A549 (cell line): ENCODE data around the gene GPR171.

Experiments used
- BHLHE40 ChIP-seq: IDR thresholded peaks from 2 replicates; pipeline ENCODE4 v1.6.1; 2012; ENCODE audit warnings: low read depth, low read length, inconsistent platforms
- CEBPB ChIP-seq, 2 experiments: fragments of >200 bp in 1 of 2; sonication (Bioruptor Twin) in 1 of 2; formaldehyde crosslinking in 1 of 2; IDR thresholded peaks; 2 replicates each; pipeline ENCODE4 v1.6.1; 2012 to 2016
- CHD2 ChIP-seq: fragments of 150-350 bp; IDR thresholded peaks from 2 replicates; pipeline ENCODE4 v1.6.1; 2014; ENCODE audit warnings: low read length; ENCODE audit not compliant: partially characterized antibody
- EHF ChIP-seq: fragments of 250-450 bp; sonication (Bioruptor Pico); IDR thresholded peaks from 2 replicates; pipeline ENCODE4 v1.5.0; 2020; ENCODE audit warnings: mild to moderate bottlenecking
- EHMT2 ChIP-seq: fragments of 200-600 bp; sonication (generic); IDR thresholded peaks from 2 replicates; pipeline ENCODE4 v1.6.1; 2016; ENCODE audit warnings: antibody characterized with exemption, low read depth, mild to moderate bottlenecking, moderate library complexity
- FOSB ChIP-seq: fragments of 250-450 bp; sonication (Bioruptor Pico); IDR thresholded peaks from 2 replicates; pipeline ENCODE4 v1.5.0; 2020; ENCODE audit warnings: mild to moderate bottlenecking, moderate library complexity
- MAZ ChIP-seq: fragments of 150-350 bp; IDR thresholded peaks from 2 replicates; pipeline ENCODE4 v1.6.1; 2014; ENCODE audit warnings: antibody characterized with exemption, low read depth, low read length, borderline replicate concordance
- POLR2A ChIP-seq: IDR thresholded peaks from 2 replicates; pipeline ENCODE4 v1.6.1; 2012; ENCODE audit warnings: mild to moderate bottlenecking, low read length
- RFX5 ChIP-seq: fragments of 450-650 bp; IDR thresholded peaks from 2 replicates; pipeline ENCODE4 v1.7.1; 2014; ENCODE audit warnings: antibody characterized with exemption, mild to moderate bottlenecking, moderate library complexity
- SMC3 ChIP-seq: fragments of >200 bp; sonication (Bioruptor Twin); formaldehyde crosslinking; IDR thresholded peaks from 3 replicates; pipeline ENCODE4 v1.6.1; 2018; ENCODE audit warnings: inconsistent platforms
- TFCP2L1 ChIP-seq: fragments of 250-450 bp; sonication (Bioruptor Pico); IDR thresholded peaks from 2 replicates; pipeline ENCODE4 v1.5.0; 2021; ENCODE audit warnings: mild to moderate bottlenecking
- TF ChIP-seq, protein P1 (sequence below): fragments of >200 bp; sonication (Bioruptor Twin); formaldehyde crosslinking; IDR thresholded peaks from 3 replicates; pipeline ENCODE4 v1.5.1; 2016
- TF ChIP-seq, protein P2 (sequence below): fragments of 200-600 bp; sonication (generic); IDR thresholded peaks from 2 replicates; pipeline ENCODE4 v1.6.1; 2016; ENCODE audit warnings: antibody characterized with exemption, mild to moderate bottlenecking, moderate library complexity
- TF ChIP-seq, protein P3 (sequence below): fragments of 250-450 bp; sonication (Bioruptor Pico); IDR thresholded peaks from 2 replicates; pipeline ENCODE4 v1.5.0; 2021; ENCODE audit warnings: mild to moderate bottlenecking, moderate library complexity, borderline replicate concordance

DNA sequence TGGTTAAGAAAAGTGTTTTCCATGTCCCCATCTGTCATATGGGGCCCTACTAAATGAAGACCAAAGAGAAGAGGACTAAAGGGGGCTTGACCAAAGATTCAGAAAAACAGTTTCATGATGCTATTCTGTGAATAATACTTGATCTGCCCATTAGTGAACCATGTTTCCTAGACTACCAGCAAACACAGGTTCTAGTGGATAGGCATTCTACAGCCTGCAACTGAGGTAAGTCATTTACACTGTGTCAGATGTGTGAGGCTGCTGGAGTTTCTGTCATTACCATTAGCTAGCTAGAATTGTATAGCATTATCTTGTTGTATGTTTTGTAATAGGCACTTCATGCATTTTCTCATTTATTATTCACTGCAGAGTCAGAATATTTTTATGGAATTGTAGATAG, 6.6 kb downstream of the GPR171 start:
- TF ChIP-seq, protein P1, sequence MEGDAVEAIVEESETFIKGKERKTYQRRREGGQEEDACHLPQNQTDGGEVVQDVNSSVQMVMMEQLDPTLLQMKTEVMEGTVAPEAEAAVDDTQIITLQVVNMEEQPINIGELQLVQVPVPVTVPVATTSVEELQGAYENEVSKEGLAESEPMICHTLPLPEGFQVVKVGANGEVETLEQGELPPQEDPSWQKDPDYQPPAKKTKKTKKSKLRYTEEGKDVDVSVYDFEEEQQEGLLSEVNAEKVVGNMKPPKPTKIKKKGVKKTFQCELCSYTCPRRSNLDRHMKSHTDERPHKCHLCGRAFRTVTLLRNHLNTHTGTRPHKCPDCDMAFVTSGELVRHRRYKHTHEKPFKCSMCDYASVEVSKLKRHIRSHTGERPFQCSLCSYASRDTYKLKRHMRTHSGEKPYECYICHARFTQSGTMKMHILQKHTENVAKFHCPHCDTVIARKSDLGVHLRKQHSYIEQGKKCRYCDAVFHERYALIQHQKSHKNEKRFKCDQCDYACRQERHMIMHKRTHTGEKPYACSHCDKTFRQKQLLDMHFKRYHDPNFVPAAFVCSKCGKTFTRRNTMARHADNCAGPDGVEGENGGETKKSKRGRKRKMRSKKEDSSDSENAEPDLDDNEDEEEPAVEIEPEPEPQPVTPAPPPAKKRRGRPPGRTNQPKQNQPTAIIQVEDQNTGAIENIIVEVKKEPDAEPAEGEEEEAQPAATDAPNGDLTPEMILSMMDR: no peak
- TF ChIP-seq MAZ (no peak), EHMT2 (no peak), SMC3 (no peak), BHLHE40 (no peak), FOSB (no peak), CEBPB (IDR thresholded peaks at IDR 0.05) (no peak), POLR2A (no peak), RFX5 (no peak), TFCP2L1 (no peak), EHF (CRISPR knock-in tag) (no peak), CHD2 (no peak)
- TF ChIP-seq, protein P2, sequence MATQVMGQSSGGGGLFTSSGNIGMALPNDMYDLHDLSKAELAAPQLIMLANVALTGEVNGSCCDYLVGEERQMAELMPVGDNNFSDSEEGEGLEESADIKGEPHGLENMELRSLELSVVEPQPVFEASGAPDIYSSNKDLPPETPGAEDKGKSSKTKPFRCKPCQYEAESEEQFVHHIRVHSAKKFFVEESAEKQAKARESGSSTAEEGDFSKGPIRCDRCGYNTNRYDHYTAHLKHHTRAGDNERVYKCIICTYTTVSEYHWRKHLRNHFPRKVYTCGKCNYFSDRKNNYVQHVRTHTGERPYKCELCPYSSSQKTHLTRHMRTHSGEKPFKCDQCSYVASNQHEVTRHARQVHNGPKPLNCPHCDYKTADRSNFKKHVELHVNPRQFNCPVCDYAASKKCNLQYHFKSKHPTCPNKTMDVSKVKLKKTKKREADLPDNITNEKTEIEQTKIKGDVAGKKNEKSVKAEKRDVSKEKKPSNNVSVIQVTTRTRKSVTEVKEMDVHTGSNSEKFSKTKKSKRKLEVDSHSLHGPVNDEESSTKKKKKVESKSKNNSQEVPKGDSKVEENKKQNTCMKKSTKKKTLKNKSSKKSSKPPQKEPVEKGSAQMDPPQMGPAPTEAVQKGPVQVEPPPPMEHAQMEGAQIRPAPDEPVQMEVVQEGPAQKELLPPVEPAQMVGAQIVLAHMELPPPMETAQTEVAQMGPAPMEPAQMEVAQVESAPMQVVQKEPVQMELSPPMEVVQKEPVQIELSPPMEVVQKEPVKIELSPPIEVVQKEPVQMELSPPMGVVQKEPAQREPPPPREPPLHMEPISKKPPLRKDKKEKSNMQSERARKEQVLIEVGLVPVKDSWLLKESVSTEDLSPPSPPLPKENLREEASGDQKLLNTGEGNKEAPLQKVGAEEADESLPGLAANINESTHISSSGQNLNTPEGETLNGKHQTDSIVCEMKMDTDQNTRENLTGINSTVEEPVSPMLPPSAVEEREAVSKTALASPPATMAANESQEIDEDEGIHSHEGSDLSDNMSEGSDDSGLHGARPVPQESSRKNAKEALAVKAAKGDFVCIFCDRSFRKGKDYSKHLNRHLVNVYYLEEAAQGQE: no peak
- TF ChIP-seq, protein P3, sequence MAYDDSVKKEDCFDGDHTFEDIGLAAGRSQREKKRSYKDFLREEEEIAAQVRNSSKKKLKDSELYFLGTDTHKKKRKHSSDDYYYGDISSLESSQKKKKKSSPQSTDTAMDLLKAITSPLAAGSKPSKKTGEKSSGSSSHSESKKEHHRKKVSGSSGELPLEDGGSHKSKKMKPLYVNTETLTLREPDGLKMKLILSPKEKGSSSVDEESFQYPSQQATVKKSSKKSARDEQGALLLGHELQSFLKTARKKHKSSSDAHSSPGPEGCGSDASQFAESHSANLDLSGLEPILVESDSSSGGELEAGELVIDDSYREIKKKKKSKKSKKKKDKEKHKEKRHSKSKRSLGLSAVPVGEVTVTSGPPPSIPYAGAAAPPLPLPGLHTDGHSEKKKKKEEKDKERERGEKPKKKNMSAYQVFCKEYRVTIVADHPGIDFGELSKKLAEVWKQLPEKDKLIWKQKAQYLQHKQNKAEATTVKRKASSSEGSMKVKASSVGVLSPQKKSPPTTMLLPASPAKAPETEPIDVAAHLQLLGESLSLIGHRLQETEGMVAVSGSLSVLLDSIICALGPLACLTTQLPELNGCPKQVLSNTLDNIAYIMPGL (CRISPR knock-in tag): no peak
